Endothelial cell of umbilical vein (primary cell): Measurements from ENCODE around the gene RP9. TPM values are rescaled to one million over a fixed set of nuclear protein-coding genes. Genes with fewer than 3 reads are reported as not detected.

Experiments
- BruUV-seq: library from RNA; stranded (reverse); fragments of 400-500 nt; replicated peaks from 2 replicates; lab custom pipeline; 2021; lab: Mats Ljungman, UMichigan
- CTCF ChIA-PET: fragments of 300-600, 350-600 bp; sonication (Branson Sonifier 250); formaldehyde crosslinking; loops from one replicate; lab custom pipeline; 2021; ENCODE audit warnings: antibody characterized with exemption, inconsistent platforms; lab: Charles Lee
- POLR2A ChIA-PET: fragments of 300-600, 350-600 bp; sonication (Branson Sonifier 250); formaldehyde crosslinking; loops from one replicate; lab custom pipeline; 2021; ENCODE audit warnings: antibody characterized with exemption, inconsistent platforms; lab: Charles Lee
- DNase-seq: peaks from one replicate; pipeline ENCODE4 v3.0.0-alpha.2; 2011; ENCODE audit warnings: low read depth, low spot score
- FAIRE-seq: peaks from 2 replicates; lab custom pipeline; 2011; peaks lifted over from hg19 to GRCh38; lab: Jason Lieb, UNC
- H2AFZ ChIP-seq: 2 replicates; pipeline ENCODE4 v1.6.0; 2012; ENCODE audit warnings: low read depth, low read length, control low read depth, inconsistent platforms
- H3K27ac ChIP-seq: 2 replicates; pipeline ENCODE4 v1.5.1; 2011; ENCODE audit warnings: low read depth, mild to moderate bottlenecking, control low read depth, low read length, moderate library complexity; ENCODE audit not compliant: insufficient read depth
- H3K27me3 ChIP-seq, 2 experiments: 2 replicates each; pipeline versions ENCODE4 v1.6.0 to v1.6.1; 2011; ENCODE audit warnings: low read length in 2 of 2, mixed read lengths in 1 of 2; ENCODE audit not compliant: control insufficient read depth in 2 of 2, insufficient read depth in 2 of 2
- H3K36me3 ChIP-seq, 2 experiments: 2 replicates in 1 of 2; 3 replicates in 1 of 2; pipeline ENCODE4 v1.5.1; 2011; ENCODE audit warnings: low read length in 2 of 2, mild to moderate bottlenecking in 1 of 2, moderate library complexity in 1 of 2; ENCODE audit not compliant: control insufficient read depth in 2 of 2, insufficient read depth in 2 of 2; ENCODE audit errors: extremely low read depth in 1 of 2
- H3K4me1 ChIP-seq: 3 replicates; pipeline ENCODE4 v1.5.1; 2011; ENCODE audit warnings: mild to moderate bottlenecking, low read length; ENCODE audit not compliant: control insufficient read depth, insufficient read depth; ENCODE audit errors: extremely low read depth
- H3K4me2 ChIP-seq: 2 replicates; pipeline ENCODE4 v1.6.1; 2011; ENCODE audit warnings: low read length, control low read depth, mixed read lengths; ENCODE audit not compliant: insufficient read depth
- H3K4me3 ChIP-seq, 3 experiments: fragments of 200-600 bp in 1 of 3; sonication (generic), shearing (Covaris generic) in 1 of 3; replicated peaks in 1 of 3; 2 replicates each; pipeline ENCODE4 v1.5.1; 2011 to 2016; ENCODE audit warnings: control low read depth in 3 of 3, low read length in 3 of 3, mild to moderate bottlenecking in 2 of 3, inconsistent platforms in 1 of 3, low read depth in 1 of 3, moderate library complexity in 1 of 3; ENCODE audit not compliant: insufficient read depth in 1 of 3
- H3K79me2 ChIP-seq: 2 replicates; pipeline ENCODE4 v1.6.0; 2012; ENCODE audit warnings: low read length, inconsistent platforms; ENCODE audit not compliant: control insufficient read depth, insufficient read depth
- H3K9ac ChIP-seq: replicated peaks from 2 replicates; pipeline ENCODE3; 2011; ENCODE audit warnings: low read length, control low read depth; ENCODE audit not compliant: insufficient read depth; ENCODE audit errors: extremely low read depth
- H3K9me1 ChIP-seq: replicated peaks from 3 replicates; pipeline ENCODE4 v1.6.0; 2011; ENCODE audit warnings: mild to moderate bottlenecking, low read length; ENCODE audit not compliant: control insufficient read depth, insufficient read depth; ENCODE audit errors: extremely low read depth
- H3K9me3 ChIP-seq: replicated peaks from 2 replicates; pipeline ENCODE4 v1.5.1; 2012; ENCODE audit warnings: low read length, inconsistent platforms; ENCODE audit not compliant: control insufficient read depth, insufficient read depth
- H4K20me1 ChIP-seq: replicated peaks from 2 replicates; pipeline ENCODE3; 2011; ENCODE audit warnings: mild to moderate bottlenecking, low read length; ENCODE audit not compliant: control insufficient read depth, insufficient read depth; ENCODE audit errors: extremely low read depth
- CTCF ChIP-seq, 2 donors: IDR thresholded peaks; 1 replicate in 1 of 2; 2 replicates in 1 of 2; pipeline ENCODE4 v1.5.1; 2011; ENCODE audit warnings: low read length in 2 of 2, mild to moderate bottlenecking in 2 of 2, moderate library complexity in 2 of 2, control low read depth in 1 of 2, inconsistent platforms in 1 of 2, low read depth in 1 of 2; ENCODE audit not compliant: insufficient read depth in 1 of 2; ENCODE audit errors: extremely low read depth in 1 of 2
- EZH2 ChIP-seq: IDR thresholded peaks from 2 replicates; pipeline ENCODE4 v1.6.1; 2012; ENCODE audit warnings: borderline replicate concordance, low read depth, mild to moderate bottlenecking, moderate library complexity, low read length, inconsistent platforms; ENCODE audit not compliant: severe bottlenecking
- FOS ChIP-seq: IDR thresholded peaks from 2 replicates; pipeline ENCODE4 v1.6.1; 2011; ENCODE audit warnings: mild to moderate bottlenecking, low read length, moderate library complexity, borderline replicate concordance; ENCODE audit not compliant: insufficient read depth
- GATA2 ChIP-seq: IDR thresholded peaks from 2 replicates; pipeline ENCODE4 v1.7.0; 2011; ENCODE audit warnings: low read depth, mild to moderate bottlenecking, moderate library complexity, mixed read lengths, low read length; ENCODE audit not compliant: insufficient read length, insufficient read depth
- JUN ChIP-seq: IDR thresholded peaks from 2 replicates; pipeline ENCODE4 v1.6.1; 2011; ENCODE audit warnings: borderline replicate concordance, low read depth; ENCODE audit not compliant: insufficient read length, insufficient read depth
- MAX ChIP-seq: IDR thresholded peaks from 2 replicates; pipeline ENCODE4 v1.6.1; 2011; ENCODE audit not compliant: insufficient read depth, insufficient read length
- MYC ChIP-seq: IDR thresholded peaks from one replicate; pipeline ENCODE4 v1.6.1; 2011; ENCODE audit warnings: mild to moderate bottlenecking, low read depth, low read length
- POLR2A ChIP-seq: IDR thresholded peaks from 2 replicates; pipeline ENCODE4 v1.6.1; 2012; ENCODE audit warnings: low read depth, mild to moderate bottlenecking, control low read depth, low read length
- POLR2AphosphoS5 ChIP-seq: IDR thresholded peaks from 2 replicates; pipeline ENCODE4 v1.6.1; 2012; ENCODE audit warnings: low read depth, mild to moderate bottlenecking, control low read depth, low read length, moderate library complexity; ENCODE audit not compliant: insufficient read depth
- dilution Hi-C: fragments of 300-500 bp; cut with MboI; formaldehyde crosslinking; loops from one replicate; pipeline ENCODE4 v1.15.0; 2019; ENCODE audit warnings: low sequenced_read_pairs; ENCODE audit not compliant: extremely low pct_ligation_motif_present
- intact Hi-C: fragments of 100-400 bp; cut with micrococcal nuclease; formaldehyde crosslinking; loops from one replicate; pipeline ENCODE4 v1.10.0; 2022
- polyA plus RNA-seq, 4 experiments: library from polyadenylated mRNA; depleted of rRNA in 3 of 4; stranded (reverse) in 3 of 4; unstranded in 1 of 4; fragments of >200 nt; gene quantifications; 2 replicates each; pipeline versions ENCODE4 v1.2.1 to v1.2.3, GENCODE V29; 2011 to 2012; ENCODE audit warnings: missing spikeins in 1 of 4
- total RNA-seq: library from RNA; stranded (reverse); gene quantifications from 2 replicates; pipeline ENCODE4 v1.2.3, GENCODE V29; 2021

The RP9 gene
- total and polyA plus RNA-seq, 2 donors (not counting 3 experiments of a cell fraction or from before 2014, with no cell fraction given) = 16.0 to 18.5 TPM

GRCh38 chr7:33066771-33067170 is 42.4 kb downstream of the RP9 start:
- Histone ChIP-seq H2AFZ (no peak overlapping the region), H3K4me2 (no peak overlapping the region), H3K9ac (no peak overlapping the region), H3K27ac (no peak overlapping the region), H3K4me3 (no peak overlapping the region), H3K9me1 (no peaks in the 10 kb centered on the region), H3K9me3 (no peaks in the 10 kb centered on the region), H3K79me2 (peaks cover 6% of the 10 kb centered on the region), H3K4me1 (peaks cover 5% of the 10 kb centered on the region), H3K27me3 (no peaks in the 10 kb centered on the region), H4K20me1 (no peaks in the 10 kb centered on the region), H3K36me3 (no peaks in the 10 kb centered on the region)
- FAIRE-seq (no peak), DNase-seq (no peak)
- ChIA-PET CTCF (interaction anchor here (0.5 to 1.2 kb wide), 2 partner anchors 41 to 1607 kb away, joined by 3 read pairs; no protein-coding TSS in a partner anchor), POLR2A (no interaction called here)
- TF ChIP-seq MYC (no peak), FOS (no peak), CTCF (IDR thresholded peaks at IDR 0.05; ENCODE audit: extremely low read depth in 1 of 2, insufficient read depth in 1 of 2, low read depth in 1 of 2, low read length in 2 of 2) (no peak), EZH2 (no peak), MAX (no peak), JUN (no peak), POLR2A (no peak), GATA2 (no peak), POLR2AphosphoS5 (no peak)
- no TSS peak for BruUV-seq
- intact Hi-C loops (no loop called here), dilution Hi-C loops (no loop called here)
